ENCODE results near the gene PLSCR5.

The PLSCR5 gene

GRCh38 chr3:146581951-146582467, 23.1 kb downstream of the PLSCR5 start:
- H3K9ac ChIP-seq (ENCODE audit: low read depth, low read length) = no peak overlapping the region
- no peaks in the 10 kb centered on the region for H3K27me3 ChIP-seq (ENCODE audit: insufficient read depth, low read length)
- peaks cover 20% of the 10 kb centered on the region for H3K4me1 ChIP-seq (ENCODE audit: insufficient read depth, low read length)
- H3K9me3 ChIP-seq (ENCODE audit: insufficient read depth, low read depth, low read length) = peaks cover 25% of the 10 kb centered on the region
- no peak overlapping the region for H3K4me3 ChIP-seq (ENCODE audit: low read length)
- H3K36me3 ChIP-seq (ENCODE audit: insufficient read depth, low read length) = peaks cover 12% of the 10 kb centered on the region
- no peak overlapping the region for H3K27ac ChIP-seq (ENCODE audit: low read depth, low read length)

GRCh38 chr3:146581080-146581601, 24.0 kb downstream of the PLSCR5 start:
- Histone ChIP-seq H3K36me3 (ENCODE audit: insufficient read depth, low read length) (peaks cover 12% of the 10 kb centered on the region), H3K9ac (ENCODE audit: low read depth, low read length) (no peak overlapping the region), H3K9me3 (ENCODE audit: insufficient read depth, low read depth, low read length) (peaks cover 25% of the 10 kb centered on the region), H3K27me3 (ENCODE audit: insufficient read depth, low read length) (no peaks in the 10 kb centered on the region), H3K4me1 (ENCODE audit: insufficient read depth, low read length) (peaks cover 19% of the 10 kb centered on the region), H3K4me3 (ENCODE audit: low read length) (no peak overlapping the region), H3K27ac (ENCODE audit: low read depth, low read length) (no peak overlapping the region)
- 83% methylated on average over 1 of the region's 1 CpG for WGBS

- Histone ChIP-seq H3K4me3 (ENCODE audit: low read length) (no peak overlapping the region), H3K4me1 (ENCODE audit: insufficient read depth, low read length) (no peaks in the 10 kb centered on the region), H3K27me3 (ENCODE audit: insufficient read depth, low read length) (no peaks in the 10 kb centered on the region), H3K36me3 (ENCODE audit: insufficient read depth, low read length) (0 out of 2 replicates have a peak, but pooled peaks cover 7% of the 10 kb centered on the region), H3K9me3 (ENCODE audit: insufficient read depth, low read depth, low read length) (peaks cover 12% of the 10 kb centered on the region), H3K27ac (ENCODE audit: low read depth, low read length) (no peak overlapping the region), H3K9ac (ENCODE audit: low read depth, low read length) (no peak overlapping the region)
Measured at GRCh38 chr3:146577662-146578061, 27.5 kb downstream of the PLSCR5 start.

GRCh38 chr3:146575636-146576035, 29.5 kb downstream of the PLSCR5 start:
- Histone ChIP-seq H3K9me3 (ENCODE audit: insufficient read depth, low read depth, low read length) (no peaks in the 10 kb centered on the region), H3K4me1 (ENCODE audit: insufficient read depth, low read length) (no peaks in the 10 kb centered on the region), H3K9ac (ENCODE audit: low read depth, low read length) (no peak overlapping the region), H3K27ac (ENCODE audit: low read depth, low read length) (no peak overlapping the region), H3K4me3 (ENCODE audit: low read length) (no peak overlapping the region), H3K36me3 (ENCODE audit: insufficient read depth, low read length) (no peaks in the 10 kb centered on the region), H3K27me3 (ENCODE audit: insufficient read depth, low read length) (no peaks in the 10 kb centered on the region)
- WGBS = 98% methylated on average over 2 of the region's 2 CpGs

GRCh38 chr3:146574173-146574572, 31.0 kb downstream of the PLSCR5 start:
- Histone ChIP-seq H3K9me3 (ENCODE audit: insufficient read depth, low read depth, low read length) (no peaks in the 10 kb centered on the region), H3K36me3 (ENCODE audit: insufficient read depth, low read length) (no peaks in the 10 kb centered on the region), H3K27ac (ENCODE audit: low read depth, low read length) (no peak overlapping the region), H3K4me1 (ENCODE audit: insufficient read depth, low read length) (no peaks in the 10 kb centered on the region; the same call in 1 of the 2 replicates), H3K9ac (ENCODE audit: low read depth, low read length) (no peak overlapping the region), H3K27me3 (ENCODE audit: insufficient read depth, low read length) (no peaks in the 10 kb centered on the region), H3K4me3 (ENCODE audit: low read length) (no peak overlapping the region)
- 100% methylated on average over 1 of the region's 1 CpG for WGBS

- Histone ChIP-seq H3K36me3 (ENCODE audit: insufficient read depth, low read length) (no peaks in the 10 kb centered on the region), H3K9ac (ENCODE audit: low read depth, low read length) (no peak overlapping the region)
Measured at GRCh38 chr3:146569314-146569713, 35.8 kb downstream of the PLSCR5 start.

GRCh38 chr3:146566138-146566537, 39.0 kb downstream of the PLSCR5 start:
- Histone ChIP-seq H3K27ac (ENCODE audit: low read depth, low read length) (no peak overlapping the region), H3K4me1 (ENCODE audit: insufficient read depth, low read length) (no peaks in the 10 kb centered on the region; the same call in 1 of the 2 replicates), H3K36me3 (ENCODE audit: insufficient read depth, low read length) (no peaks in the 10 kb centered on the region), H3K9ac (ENCODE audit: low read depth, low read length) (no peak overlapping the region), H3K27me3 (ENCODE audit: insufficient read depth, low read length) (no peaks in the 10 kb centered on the region), H3K4me3 (ENCODE audit: low read length) (no peak overlapping the region), H3K9me3 (ENCODE audit: insufficient read depth, low read depth, low read length) (no peaks in the 10 kb centered on the region)

More at GRCh38 chr3:146569314-146569713, 35.8 kb downstream of the PLSCR5 start:
- Histone ChIP-seq H3K4me1 (ENCODE audit: insufficient read depth, low read length) (no peaks in the 10 kb centered on the region; the same call in 1 of the 2 replicates), H3K27ac (ENCODE audit: low read depth, low read length) (no peak overlapping the region), H3K27me3 (ENCODE audit: insufficient read depth, low read length) (no peaks in the 10 kb centered on the region), H3K9me3 (ENCODE audit: insufficient read depth, low read depth, low read length) (no peaks in the 10 kb centered on the region), H3K4me3 (ENCODE audit: low read length) (no peak overlapping the region)
- WGBS = 92% methylated on average over 3 of the region's 3 CpGs

GRCh38 chr3:146561879-146562278, 43.3 kb downstream of the PLSCR5 start:
- Histone ChIP-seq H3K9me3 (ENCODE audit: insufficient read depth, low read depth, low read length) (no peaks in the 10 kb centered on the region), H3K27me3 (ENCODE audit: insufficient read depth, low read length) (no peaks in the 10 kb centered on the region), H3K4me1 (ENCODE audit: insufficient read depth, low read length) (no peaks in the 10 kb centered on the region), H3K36me3 (ENCODE audit: insufficient read depth, low read length) (no peaks in the 10 kb centered on the region), H3K4me3 (ENCODE audit: low read length) (no peak overlapping the region), H3K9ac (ENCODE audit: low read depth, low read length) (no peak overlapping the region), H3K27ac (ENCODE audit: low read depth, low read length) (no peak overlapping the region)
- WGBS = 90% methylated on average over 1 of the region's 1 CpG

GRCh38 chr3:146561463-146561862, 43.7 kb downstream of the PLSCR5 start:
- Histone ChIP-seq H3K4me3 (ENCODE audit: low read length) (no peak overlapping the region), H3K9ac (ENCODE audit: low read depth, low read length) (no peak overlapping the region), H3K27ac (ENCODE audit: low read depth, low read length) (no peak overlapping the region), H3K27me3 (ENCODE audit: insufficient read depth, low read length) (no peaks in the 10 kb centered on the region), H3K9me3 (ENCODE audit: insufficient read depth, low read depth, low read length) (0 out of 2 replicates have a peak, but pooled peaks cover 2% of the 10 kb centered on the region), H3K4me1 (ENCODE audit: insufficient read depth, low read length) (no peaks in the 10 kb centered on the region), H3K36me3 (ENCODE audit: insufficient read depth, low read length) (no peaks in the 10 kb centered on the region)
- WGBS = 100% methylated on average over 1 of the region's 1 CpG

GRCh38 chr3:146560678-146561077, 44.5 kb downstream of the PLSCR5 start:
- H3K27me3 ChIP-seq (ENCODE audit: insufficient read depth, low read length) = no peaks in the 10 kb centered on the region
- H3K9ac ChIP-seq (ENCODE audit: low read depth, low read length) = no peak overlapping the region
- H3K9me3 ChIP-seq (ENCODE audit: insufficient read depth, low read depth, low read length) = 0 out of 2 replicates have a peak, but pooled peaks cover 5% of the 10 kb centered on the region
- no peaks in the 10 kb centered on the region for H3K36me3 ChIP-seq (ENCODE audit: insufficient read depth, low read length)
- H3K4me1 ChIP-seq (ENCODE audit: insufficient read depth, low read length) = no peaks in the 10 kb centered on the region
- no peak overlapping the region for H3K27ac ChIP-seq (ENCODE audit: low read depth, low read length)
- no peak overlapping the region for H3K4me3 ChIP-seq (ENCODE audit: low read length)
- 85% methylated on average over 2 of the region's 2 CpGs for WGBS

GRCh38 chr3:146559388-146559787, 45.8 kb downstream of the PLSCR5 start:
- Histone ChIP-seq H3K27ac (ENCODE audit: low read depth, low read length) (no peak overlapping the region), H3K9me3 (ENCODE audit: insufficient read depth, low read depth, low read length) (0 out of 2 replicates have a peak, but pooled peaks cover 5% of the 10 kb centered on the region), H3K36me3 (ENCODE audit: insufficient read depth, low read length) (no peaks in the 10 kb centered on the region), H3K9ac (ENCODE audit: low read depth, low read length) (no peak overlapping the region), H3K27me3 (ENCODE audit: insufficient read depth, low read length) (no peaks in the 10 kb centered on the region), H3K4me3 (ENCODE audit: low read length) (no peak overlapping the region), H3K4me1 (ENCODE audit: insufficient read depth, low read length) (0 out of 2 replicates have a peak, but pooled peaks cover 1% of the 10 kb centered on the region)
- 95% methylated on average over 3 of the region's 3 CpGs for WGBS

- no peak overlapping the region for H3K4me3 ChIP-seq (ENCODE audit: low read length)
- H3K27ac ChIP-seq (ENCODE audit: low read depth, low read length) = no peak overlapping the region
- H3K9me3 ChIP-seq (ENCODE audit: insufficient read depth, low read depth, low read length) = 0 out of 2 replicates have a peak, but pooled peaks cover 5% of the 10 kb centered on the region
- H3K4me1 ChIP-seq (ENCODE audit: insufficient read depth, low read length) = 0 out of 2 replicates have a peak, but pooled peaks cover 6% of the 10 kb centered on the region
- H3K9ac ChIP-seq (ENCODE audit: low read depth, low read length) = no peak overlapping the region
- no peaks in the 10 kb centered on the region for H3K27me3 ChIP-seq (ENCODE audit: insufficient read depth, low read length)
- WGBS = 98% methylated on average over 2 of the region's 2 CpGs
- no peaks in the 10 kb centered on the region for H3K36me3 ChIP-seq (ENCODE audit: insufficient read depth, low read length)
Measured at GRCh38 chr3:146558781-146559180, 46.4 kb downstream of the PLSCR5 start.

Measured in HUES64 (cell line).